KMS-11 (cell line): ENCODE results near the gene INPP5K.

Experiments used
- H2AFZ ChIP-seq: fragments of 200-600 bp; sonication (generic); 2 replicates; pipeline ENCODE4 v1.6.1; 2016; ENCODE audit warnings: antibody characterized with exemption, mixed run types, low read depth
- H3K27ac ChIP-seq: fragments of 200-600 bp; sonication (generic); 2 replicates; pipeline ENCODE4 v1.6.1; 2016; ENCODE audit warnings: mild to moderate bottlenecking, mixed run types
- H3K27me3 ChIP-seq: fragments of 200-600 bp; sonication (generic); 2 replicates; pipeline ENCODE4 v1.6.1; 2017; ENCODE audit warnings: mild to moderate bottlenecking, low read depth, mixed run types, moderate library complexity; ENCODE audit not compliant: insufficient read depth
- H3K36me3 ChIP-seq: fragments of 200-600 bp; sonication (generic); 2 replicates; pipeline ENCODE4 v1.6.1; 2017; ENCODE audit warnings: mild to moderate bottlenecking, mixed run types; ENCODE audit not compliant: insufficient read depth
- H3K4me1 ChIP-seq: fragments of 200-600 bp; sonication (generic); 2 replicates; pipeline ENCODE4 v1.6.1; 2016; ENCODE audit warnings: mild to moderate bottlenecking, low read depth, mixed run types; ENCODE audit not compliant: poor library complexity, severe bottlenecking
- H3K4me2 ChIP-seq: fragments of 200-600 bp; sonication (generic); 2 replicates; pipeline ENCODE4 v1.7.0; 2016; ENCODE audit warnings: mild to moderate bottlenecking, mixed run types
- H3K4me3 ChIP-seq: fragments of 200-600 bp; sonication (generic); IDR thresholded peaks from 2 replicates; pipeline ENCODE4 v1.6.1; 2017; ENCODE audit warnings: low read depth, low read length, mixed read lengths; ENCODE audit not compliant: insufficient read depth
- H3K79me2 ChIP-seq: fragments of 200-600 bp; sonication (generic); 2 replicates; pipeline ENCODE4 v1.6.1; 2016; ENCODE audit warnings: low read depth, mixed run types; ENCODE audit not compliant: insufficient read depth
- H3K9ac ChIP-seq: fragments of 200-600 bp; sonication (generic); 2 replicates; pipeline ENCODE4 v1.6.1; 2016; ENCODE audit warnings: mild to moderate bottlenecking, mixed run types
- H4K20me1 ChIP-seq: fragments of 200-600 bp; sonication (generic); 2 replicates; pipeline ENCODE4 v1.6.1; 2016; ENCODE audit warnings: mild to moderate bottlenecking, mixed run types; ENCODE audit not compliant: insufficient read depth
- TF ChIP-seq, protein P1 (sequence below): fragments of 200-600 bp; sonication (generic); conservative IDR thresholded peaks from 2 replicates; pipeline ENCODE4 v1.6.1; 2017; ENCODE audit warnings: low read depth, mild to moderate bottlenecking, antibody characterized with exemption, low read length, moderate library complexity, mixed read lengths

INPP5K gene

DNA sequence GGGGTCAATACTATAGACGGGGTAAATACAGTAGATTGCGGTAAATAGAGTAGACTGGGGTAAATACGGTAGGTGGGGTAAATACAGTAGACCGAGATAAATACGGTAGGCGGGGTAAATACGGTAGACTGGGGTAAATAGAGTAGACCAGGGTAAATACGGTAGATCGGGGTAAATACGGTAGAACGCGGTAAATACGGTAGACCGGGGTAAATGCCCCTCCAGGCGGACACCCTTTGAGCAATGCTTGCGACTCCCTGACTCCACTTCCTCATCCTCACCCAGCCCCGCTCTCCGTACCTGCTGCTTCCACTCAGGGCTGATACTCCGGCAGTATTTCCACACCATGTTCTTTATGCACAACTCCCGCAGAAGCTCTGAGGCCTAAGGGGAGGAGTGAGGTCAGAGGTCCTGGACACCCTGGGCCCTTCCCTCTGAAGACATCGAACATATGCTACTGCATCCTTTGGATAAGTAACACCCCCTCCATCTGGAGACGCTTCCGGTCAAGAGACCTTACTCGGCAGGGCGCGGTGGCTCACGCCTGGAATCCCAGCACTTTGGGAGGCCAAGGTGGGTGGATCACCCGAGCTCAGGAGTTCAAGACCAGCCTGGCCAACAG lies 47.1 kb downstream of the INPP5K start:
- Histone ChIP-seq H3K4me2 (no peak overlapping the region), H3K4me3 (no peak overlapping the region), H3K27me3 (no peaks in the 10 kb centered on the region), H3K9ac (no peak overlapping the region), H3K27ac (no peak overlapping the region), H4K20me1 (no peaks in the 10 kb centered on the region), H3K36me3 (no peaks in the 10 kb centered on the region), H3K4me1 (no peaks in the 10 kb centered on the region), H3K79me2 (no peaks in the 10 kb centered on the region), H2AFZ (no peak overlapping the region)
- TF ChIP-seq, protein P1, sequence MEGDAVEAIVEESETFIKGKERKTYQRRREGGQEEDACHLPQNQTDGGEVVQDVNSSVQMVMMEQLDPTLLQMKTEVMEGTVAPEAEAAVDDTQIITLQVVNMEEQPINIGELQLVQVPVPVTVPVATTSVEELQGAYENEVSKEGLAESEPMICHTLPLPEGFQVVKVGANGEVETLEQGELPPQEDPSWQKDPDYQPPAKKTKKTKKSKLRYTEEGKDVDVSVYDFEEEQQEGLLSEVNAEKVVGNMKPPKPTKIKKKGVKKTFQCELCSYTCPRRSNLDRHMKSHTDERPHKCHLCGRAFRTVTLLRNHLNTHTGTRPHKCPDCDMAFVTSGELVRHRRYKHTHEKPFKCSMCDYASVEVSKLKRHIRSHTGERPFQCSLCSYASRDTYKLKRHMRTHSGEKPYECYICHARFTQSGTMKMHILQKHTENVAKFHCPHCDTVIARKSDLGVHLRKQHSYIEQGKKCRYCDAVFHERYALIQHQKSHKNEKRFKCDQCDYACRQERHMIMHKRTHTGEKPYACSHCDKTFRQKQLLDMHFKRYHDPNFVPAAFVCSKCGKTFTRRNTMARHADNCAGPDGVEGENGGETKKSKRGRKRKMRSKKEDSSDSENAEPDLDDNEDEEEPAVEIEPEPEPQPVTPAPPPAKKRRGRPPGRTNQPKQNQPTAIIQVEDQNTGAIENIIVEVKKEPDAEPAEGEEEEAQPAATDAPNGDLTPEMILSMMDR, result no peak

DNA sequence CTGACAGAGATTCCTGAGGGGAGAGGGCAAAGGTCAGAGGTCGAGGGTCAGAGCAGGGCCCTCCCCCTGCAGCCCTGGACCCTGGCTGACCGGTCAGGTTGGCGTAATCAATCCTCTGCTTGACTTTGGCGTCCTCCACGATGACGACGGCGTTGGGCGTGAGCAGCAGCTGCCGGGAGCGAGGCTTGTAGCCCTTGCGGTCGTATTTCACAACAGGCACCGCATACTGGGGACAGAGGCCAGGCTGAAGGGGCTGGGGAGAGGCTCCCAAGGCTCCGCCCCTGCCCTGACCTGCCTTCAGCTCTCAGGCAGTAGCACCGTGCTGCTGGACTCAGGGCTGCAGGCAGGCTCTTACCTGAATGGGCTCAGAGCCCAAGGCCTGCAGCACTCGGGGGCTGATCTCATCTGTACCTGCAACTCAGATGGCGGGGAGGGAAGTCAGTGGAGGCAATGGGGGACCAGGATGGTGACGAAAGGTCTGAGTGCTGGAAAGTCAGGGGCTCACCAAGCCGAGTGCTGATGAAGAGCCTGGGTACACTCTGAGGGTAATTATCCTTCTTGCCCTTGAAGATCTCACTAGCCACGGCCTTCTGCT lies 48.4 kb downstream of the INPP5K start:
- peaks cover 6% of the 10 kb centered on the region for H3K4me1 ChIP-seq
- H3K4me2 ChIP-seq, result no peak overlapping the region
- no peaks in the 10 kb centered on the region for H3K27me3 ChIP-seq
- no peak overlapping the region for H2AFZ ChIP-seq
- H3K9ac ChIP-seq, result no peak overlapping the region
- H3K36me3 ChIP-seq, result no peaks in the 10 kb centered on the region
- no peaks in the 10 kb centered on the region for H3K79me2 ChIP-seq
- no peak overlapping the region for H3K27ac ChIP-seq
- TF ChIP-seq, protein P1, result no peak
- no peak overlapping the region for H3K4me3 ChIP-seq
- H4K20me1 ChIP-seq, result no peaks in the 10 kb centered on the region

DNA sequence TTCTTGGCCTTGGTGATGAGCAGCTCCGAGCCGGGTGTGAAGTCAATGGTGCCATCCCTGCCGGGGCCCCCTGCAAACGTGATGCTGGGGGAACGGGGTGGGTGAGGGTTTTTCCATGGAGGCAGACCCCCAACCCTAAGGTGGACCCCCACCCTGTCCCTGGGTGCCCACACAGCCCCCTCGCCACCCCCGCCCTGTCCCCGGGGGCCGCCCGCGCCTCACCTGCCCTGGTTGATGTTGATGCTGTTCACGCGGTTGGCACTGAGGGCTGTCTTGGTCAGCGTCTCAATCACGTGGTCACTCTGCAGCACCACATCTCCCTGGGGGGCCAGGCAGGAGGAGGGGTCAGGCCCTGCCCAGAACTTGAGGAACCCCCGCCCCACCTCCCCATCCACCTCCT lies 49.2 kb downstream of the INPP5K start:
- Histone ChIP-seq H3K27me3 (no peaks in the 10 kb centered on the region), H3K36me3 (no peaks in the 10 kb centered on the region), H2AFZ (no peak overlapping the region), H3K79me2 (no peaks in the 10 kb centered on the region), H3K27ac (no peak overlapping the region), H4K20me1 (no peaks in the 10 kb centered on the region), H3K4me1 (peaks cover 13% of the 10 kb centered on the region), H3K4me3 (no peak overlapping the region), H3K9ac (no peak overlapping the region), H3K4me2 (no peak overlapping the region)
- TF ChIP-seq, protein P1, result no peak

DNA sequence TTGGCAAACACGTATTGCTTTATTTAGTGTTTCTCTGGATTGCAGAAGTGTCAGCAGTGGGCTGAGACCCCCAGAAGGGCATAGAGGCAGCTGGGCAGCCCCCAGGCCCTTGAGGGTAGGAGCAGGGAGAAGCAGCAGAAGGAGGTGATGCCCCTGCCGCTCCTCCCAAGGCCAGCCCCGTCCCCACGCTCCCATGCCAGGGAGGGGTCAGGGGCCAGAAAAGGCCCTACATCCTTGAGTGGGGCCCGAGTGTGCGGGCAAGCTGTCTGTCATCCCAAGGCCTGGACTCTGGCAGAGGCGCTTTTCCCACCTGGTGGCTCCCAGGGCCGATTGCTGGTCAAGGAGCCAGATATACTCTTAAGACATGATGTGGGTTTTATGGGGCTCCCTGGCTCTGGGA lies 52.2 kb downstream of the INPP5K start:
- H2AFZ ChIP-seq, result no peak overlapping the region
- H3K4me3 ChIP-seq, result no peak overlapping the region
- no peaks in the 10 kb centered on the region for H3K79me2 ChIP-seq
- no peaks in the 10 kb centered on the region for H4K20me1 ChIP-seq
- no peak overlapping the region for H3K4me2 ChIP-seq
- H3K9ac ChIP-seq, result no peak overlapping the region
- H3K27me3 ChIP-seq, result no peaks in the 10 kb centered on the region
- peaks cover 13% of the 10 kb centered on the region for H3K4me1 ChIP-seq
- no peaks in the 10 kb centered on the region for H3K36me3 ChIP-seq
- TF ChIP-seq, protein P1, result no peak
- no peak overlapping the region for H3K27ac ChIP-seq
